ENCODE data around the gene MED22.

MED22 gene

DNA sequence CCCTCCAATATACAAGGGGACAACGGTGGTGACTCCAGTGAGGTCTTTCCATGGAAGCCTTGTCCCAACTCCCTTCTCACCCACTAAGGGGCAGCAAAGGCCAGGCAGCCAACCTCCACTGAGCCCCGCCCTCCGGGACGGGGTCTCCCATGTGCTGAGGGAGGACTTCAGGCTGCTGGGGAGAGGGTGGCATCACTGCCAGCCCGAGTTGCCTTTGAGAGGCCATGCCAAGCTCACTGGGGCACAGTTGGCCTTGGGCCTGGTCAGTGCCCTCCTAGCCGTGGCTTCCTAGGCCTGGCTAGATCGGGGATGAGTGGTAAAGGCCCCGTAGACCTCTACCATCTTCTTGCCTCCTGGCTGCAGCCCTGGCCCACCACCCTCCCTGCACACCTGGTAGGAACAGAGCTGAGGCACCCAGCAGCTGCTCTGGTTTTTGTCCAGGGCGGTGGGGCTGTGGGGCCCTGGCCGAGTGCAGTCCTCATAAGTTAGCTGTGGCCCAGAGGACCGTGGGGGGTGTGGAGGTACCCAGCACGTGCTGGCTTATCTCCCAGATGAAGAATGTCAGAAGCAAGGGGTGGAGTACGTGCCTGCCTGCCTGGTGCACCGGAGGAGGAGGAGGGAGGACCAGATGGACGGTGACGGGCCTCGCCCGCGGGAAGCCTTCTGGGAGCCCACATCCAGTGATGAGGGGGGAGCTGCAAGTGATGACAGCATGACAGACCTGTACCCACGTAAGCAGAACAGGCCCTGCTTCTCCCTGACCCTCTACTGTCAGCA lies 11.7 kb upstream of the MED22 start (continued):
- TF ChIP-seq PBX3 (CRISPR knock-in tag; IDR thresholded peaks at IDR 0.05) (no peak), SCRT1 (tag by site-specific recombination; IDR thresholded peaks at IDR 0.05; ENCODE audit: borderline replicate concordance) (no peak), ZNF561 (tag by site-specific recombination; IDR thresholded peaks at IDR 0.05; ENCODE audit: borderline replicate concordance) (no peak), ZEB2 (tag by site-specific recombination; IDR thresholded peaks at IDR 0.05) (no peak), IKZF3 (tag by site-specific recombination; IDR thresholded peaks at IDR 0.05) (no peak), SP7 (tag by site-specific recombination; IDR thresholded peaks at IDR 0.05) (no peak), ZNF660 (tag by site-specific recombination; IDR thresholded peaks at IDR 0.05) (no peak), ZNF785 (tag by site-specific recombination; IDR thresholded peaks at IDR 0.05) (no peak), ZIC2 (tag by site-specific recombination; IDR thresholded peaks at IDR 0.05) (peak; percentile 57; the same call in 1 of the 2 replicates), ZNF324 (tag by site-specific recombination; IDR thresholded peaks at IDR 0.05) (no peak), ZFP3 (tag by site-specific recombination; IDR thresholded peaks at IDR 0.05; ENCODE audit: low read depth) (no peak), GLIS1 (tag by site-specific recombination; IDR thresholded peaks at IDR 0.05) (peak; percentile 20; the same call in 1 of the 2 replicates), ZFP41 (tag by site-specific recombination; IDR thresholded peaks at IDR 0.05; ENCODE audit: borderline replicate concordance) (no peak), PRDM4 (tag by site-specific recombination; IDR thresholded peaks at IDR 0.05) (no peak), MEIS1 (CRISPR knock-in tag; IDR thresholded peaks at IDR 0.05; ENCODE audit: borderline replicate concordance) (no peak), ZSCAN30 (tag by site-specific recombination; IDR thresholded peaks at IDR 0.05) (no peak), ZNF830 (tag by site-specific recombination; IDR thresholded peaks at IDR 0.05; ENCODE audit: low read depth) (no peak), PRDM10 (tag by site-specific recombination; IDR thresholded peaks at IDR 0.05) (peak; percentile 74), ZNF596 (tag by site-specific recombination; IDR thresholded peaks at IDR 0.05) (no peak), ZNF280D (tag by site-specific recombination; IDR thresholded peaks at IDR 0.05) (no peak)

Measured in HEK293 (cell line).